Stomach (tissue), 4 donors: ENCODE measurements around the gene MND1.

Experiments used
- CTCF ChIP-seq, 7 experiments: fragments of 450-650 bp in 4 of 7; fragments of 200-600 bp in 3 of 7; sonication (generic) in 3 of 7; IDR thresholded peaks; one replicate each; pipeline ENCODE4 v1.5.1; 2016 to 2019; ENCODE audit warnings: antibody characterized with exemption in 7 of 7, control low read depth in 2 of 7, mild to moderate bottlenecking in 1 of 7
- EP300 ChIP-seq: sonication (generic); formaldehyde crosslinking; IDR thresholded peaks from one replicate; pipeline ENCODE4 v1.6.1; 2017; ENCODE audit warnings: antibody characterized with exemption
- POLR2A ChIP-seq, 4 donors: fragments of 450-650 bp; IDR thresholded peaks; one replicate each; pipeline ENCODE4 v1.6.1; 2016; ENCODE audit warnings: antibody characterized with exemption in 4 of 4, control low read depth in 2 of 4, mild to moderate bottlenecking in 1 of 4, moderate library complexity in 1 of 4
- POLR2AphosphoS5 ChIP-seq, 3 donors: sonication (generic); formaldehyde crosslinking; IDR thresholded peaks; one replicate each; pipeline ENCODE4 v1.6.1; 2016; ENCODE audit warnings: antibody characterized with exemption in 3 of 3

GRCh38 chr4:153413842-153414241, 69.4 kb downstream of the MND1 start:
- TF ChIP-seq POLR2A (IDR thresholded peaks at IDR 0.05) (no peak), CTCF (IDR thresholded peaks at IDR 0.05) (no peak), EP300 (no peak), POLR2AphosphoS5 (IDR thresholded peaks at IDR 0.05) (no peak)
